Esophagus muscularis mucosa (tissue), 4 donors: ENCODE data around the gene ACTR1A. TPM values are rescaled to one million over a fixed set of nuclear protein-coding genes. Genes with fewer than 3 reads are reported as not detected.
"Not testable (repeated sequence)": the region's sequence is repeated elsewhere in the genome, so short reads cannot be mapped to it uniquely, and the experiment has no call there.

ENCODE experiments used
- DNase-seq: peaks from one replicate; pipeline ENCODE4 v3.0.0-alpha.2; 2017; ENCODE audit errors: extremely low spot score
- H3K27ac ChIP-seq, 4 donors: fragments of 200-600 bp; sonication (generic); replicated peaks in 1 of 4; 1 replicate in 3 of 4; 2 replicates in 1 of 4; pipeline ENCODE4 v1.5.1; 2016 to 2019; ENCODE audit warnings: mild to moderate bottlenecking in 1 of 4
- H3K27me3 ChIP-seq, 4 donors: fragments of 200-600 bp; sonication (generic); one replicate each; pipeline versions ENCODE4 v1.5.1 to v1.6.0; 2016 to 2019
- H3K36me3 ChIP-seq, 4 donors: fragments of 200-600 bp; sonication (generic); one replicate each; pipeline ENCODE4 v1.5.1; 2016 to 2019
- H3K4me1 ChIP-seq, 4 donors: fragments of 200-600 bp; sonication (generic); one replicate each; pipeline ENCODE4 v1.5.1; 2016 to 2019
- H3K4me3 ChIP-seq, 4 donors: fragments of 200-600 bp; sonication (generic); 1 replicate in 2 of 4; 2 replicates in 2 of 4; pipeline ENCODE4 v1.5.1; 2016 to 2019; ENCODE audit warnings: mild to moderate bottlenecking in 4 of 4, moderate library complexity in 1 of 4
- H3K9me3 ChIP-seq, 4 donors: fragments of 200-600 bp; sonication (generic); 1 replicate in 3 of 4; 2 replicates in 1 of 4; pipeline ENCODE4 v1.5.1; 2016 to 2019
- CTCF ChIP-seq, 3 experiments: fragments of 200-600 bp in 2 of 3; fragments of 450-650 bp in 1 of 3; sonication (generic) in 2 of 3; IDR thresholded peaks; one replicate each; pipeline ENCODE4 v1.5.1; 2017 to 2019; ENCODE audit warnings: antibody characterized with exemption in 3 of 3, mild to moderate bottlenecking in 2 of 3, moderate library complexity in 1 of 3
- EP300 ChIP-seq: sonication (generic); formaldehyde crosslinking; IDR thresholded peaks from one replicate; pipeline ENCODE4 v1.6.1; 2017; ENCODE audit warnings: antibody characterized with exemption
- POLR2A ChIP-seq: fragments of 450-650 bp; IDR thresholded peaks from one replicate; pipeline ENCODE4 v1.6.1; 2017; ENCODE audit warnings: antibody characterized with exemption, moderate library complexity, mild to moderate bottlenecking, low read depth
- POLR2AphosphoS5 ChIP-seq, 2 donors: sonication (generic); formaldehyde crosslinking; IDR thresholded peaks; one replicate each; pipeline ENCODE4 v1.6.1; 2017; ENCODE audit warnings: antibody characterized with exemption in 2 of 2
- WGBS: methylation state at CpG from one replicate; pipeline ENCODE4 v1.1.5; 2018; 5-methylcytosine and 5-hydroxymethylcytosine counted together
- intact Hi-C: fragments of 100-400 bp; cut with DNase I; formaldehyde crosslinking; loops from one replicate; pipeline ENCODE4 v1.15.1; 2023
- total RNA-seq, 4 donors: library from RNA; depleted of rRNA; stranded (reverse); fragments of >200 nt; gene quantifications; one replicate each; pipeline versions ENCODE4 v1.1.0 to v1.2.1, GENCODE V29; 2016

The ACTR1A gene
- total RNA-seq, 4 donors from 2014 or later = 164 to 283 (median 229) TPM

- H3K27me3 ChIP-seq = no peaks in the 10 kb centered on the region
- no peak for TF ChIP-seq POLR2AphosphoS5 (IDR thresholded peaks at IDR 0.05)
- TF ChIP-seq EP300 = no peak
- TF ChIP-seq CTCF (IDR thresholded peaks at IDR 0.05) = no peak
- H3K27ac ChIP-seq = no peak overlapping the region
- WGBS = 85% methylated on average over 2 of the region's 2 CpGs
- H3K36me3 ChIP-seq = peaks cover 0 to 3% (median 0%) of the 10 kb centered on the region in 4 donors
- no peak overlapping the region for H3K4me3 ChIP-seq
- no peak for DNase-seq
- H3K9me3 ChIP-seq = no peaks in the 10 kb centered on the region
- intact Hi-C loops = no loop called here
- no peaks in the 10 kb centered on the region for H3K4me1 ChIP-seq
Observed at GRCh38 chr10:102538811-102539210, 36.3 kb upstream of the ACTR1A start.

- 98% methylated on average over 2 of the region's 2 CpGs for WGBS
- Histone ChIP-seq H3K4me1 (no peaks in the 10 kb centered on the region), H3K27me3 (no peaks in the 10 kb centered on the region), H3K36me3 (peaks cover 0 to 3% (median 0%) of the 10 kb centered on the region in 4 donors), H3K27ac (no peak overlapping the region), H3K9me3 (no peaks in the 10 kb centered on the region), H3K4me3 (no peak overlapping the region)
- DNase-seq = no peak
- intact Hi-C loops = no loop called here
- TF ChIP-seq POLR2AphosphoS5 (IDR thresholded peaks at IDR 0.05) = no peak
- no peak for TF ChIP-seq EP300
- no peak for TF ChIP-seq CTCF (IDR thresholded peaks at IDR 0.05)
- TF ChIP-seq POLR2A = no peak
Observed at GRCh38 chr10:102537948-102538347, 35.4 kb upstream of the ACTR1A start.

- intact Hi-C loops = no loop called here
- no peaks in the 10 kb centered on the region for H3K9me3 ChIP-seq
- H3K27ac ChIP-seq = no peak overlapping the region
- DNase-seq = no peak
- H3K4me1 ChIP-seq = no peaks in the 10 kb centered on the region
- peaks cover 0 to 3% (median 0%) of the 10 kb centered on the region in 4 donors for H3K36me3 ChIP-seq
- no peaks in the 10 kb centered on the region for H3K27me3 ChIP-seq
- H3K4me3 ChIP-seq = no peak overlapping the region
- TF ChIP-seq POLR2A (no peak), POLR2AphosphoS5 (IDR thresholded peaks at IDR 0.05) (no peak), EP300 (no peak), CTCF (IDR thresholded peaks at IDR 0.05) (no peak)
Observed at GRCh38 chr10:102537367-102537766, 34.9 kb upstream of the ACTR1A start.

GRCh38 chr10:102535481-102536147 lies 33.1 kb upstream of the ACTR1A start:
- TF ChIP-seq CTCF (IDR thresholded peaks at IDR 0.05) = no peak
- TF ChIP-seq POLR2AphosphoS5 (IDR thresholded peaks at IDR 0.05) = no peak
- no peak for TF ChIP-seq POLR2A
- no peak for TF ChIP-seq EP300
- Histone ChIP-seq H3K27ac (no peak overlapping the region), H3K4me1 (no peaks in the 10 kb centered on the region), H3K9me3 (no peaks in the 10 kb centered on the region), H3K27me3 (no peaks in the 10 kb centered on the region), H3K36me3 (peaks cover 0 to 3% (median 0%) of the 10 kb centered on the region in 4 donors), H3K4me3 (no peak overlapping the region)
- no peak for DNase-seq
- 94% methylated on average over 7 of the region's 7 CpGs for WGBS
- intact Hi-C loops = no loop called here

- H3K36me3 ChIP-seq, H3K27ac ChIP-seq, H3K27me3 ChIP-seq, H3K4me1 ChIP-seq, H3K9me3 ChIP-seq, intact Hi-C loops, H3K4me3 ChIP-seq, DNase-seq: not testable (repeated sequence)
- 92% methylated on average over 9 of the region's 9 CpGs for WGBS
Observed at GRCh38 chr10:102534966-102535365, 32.5 kb upstream of the ACTR1A start.
